Heart right ventricle (tissue), 16 donors: ENCODE results near the gene NTNG2. TPM values are rescaled to one million over a fixed set of nuclear protein-coding genes. Genes with fewer than 3 reads are reported as not detected.

Experiments used
- ATAC-seq, 8 donors: fragments of 200-7000 bp; cut with Tn5 transposase; one replicate each; pipeline ENCODE4 v1.9.1; 2020; ENCODE audit warnings: mild to moderate bottlenecking in 8 of 8, moderate library complexity in 8 of 8, moderate number of reproducible peaks in 1 of 8
- DNase-seq, 2 donors: peaks; one replicate each; pipeline ENCODE4 v3.0.0-alpha.2; 2020
- H3K27ac ChIP-seq, 10 donors: fragments of 200-600 bp; sonication (generic) in 2 of 10; one replicate each; pipeline versions ENCODE4 v1.5.0 to v1.8.0; 2020 to 2022; ENCODE audit warnings: mild to moderate bottlenecking in 3 of 10
- H3K27me3 ChIP-seq, 7 donors: fragments of 200-600 bp; one replicate each; pipeline ENCODE4 v1.8.0; 2021 to 2022; ENCODE audit warnings: mild to moderate bottlenecking in 2 of 7
- H3K36me3 ChIP-seq, 9 donors: fragments of 200-600 bp; sonication (generic) in 1 of 9; one replicate each; pipeline versions ENCODE4 v1.5.0 to v1.8.0; 2020 to 2022; ENCODE audit warnings: mild to moderate bottlenecking in 2 of 9
- H3K4me1 ChIP-seq, 9 donors: fragments of 200-600 bp; sonication (generic) in 1 of 9; one replicate each; pipeline versions ENCODE4 v1.5.0 to v1.8.0; 2020 to 2022; ENCODE audit warnings: mild to moderate bottlenecking in 4 of 9
- H3K4me3 ChIP-seq, 10 donors: fragments of 200-600 bp; sonication (generic) in 2 of 10; one replicate each; pipeline versions ENCODE4 v1.5.0 to v1.8.0; 2020 to 2022; ENCODE audit warnings: mild to moderate bottlenecking in 7 of 10, moderate library complexity in 2 of 10
- H3K9me3 ChIP-seq, 11 donors: fragments of 200-600 bp in 10 of 11; sonication (generic) in 2 of 11; one replicate each; pipeline versions ENCODE4 v1.5.0 to v1.8.0; 2013 to 2022; ENCODE audit warnings: mild to moderate bottlenecking in 2 of 11, control low read depth in 1 of 11, moderate library complexity in 1 of 11
- CTCF ChIP-seq, 9 donors: fragments of 200-600 bp; sonication (generic) in 2 of 9; IDR thresholded peaks; one replicate each; pipeline versions ENCODE4 v1.5.0 to v1.8.0; 2021 to 2022; ENCODE audit warnings: antibody characterized with exemption in 9 of 9, mild to moderate bottlenecking in 5 of 9, moderate library complexity in 1 of 9
- WGBS, 2 donors: extraction: QIAGEN DNeasy Blood & Tissue Kit; methylation state at CpG; one replicate each; pipeline ENCODE4 v1.1.7; 2013; ENCODE audit warnings: inconsistent platforms in 1 of 2; 5-methylcytosine and 5-hydroxymethylcytosine counted together
- intact Hi-C, 10 donors: fragments of 100-400 bp; cut with DNase I; formaldehyde crosslinking; loops; one replicate each; pipeline versions ENCODE4 v1.11.1 to v1.14.2; 2022
- polyA plus RNA-seq, 2 donors: library from polyadenylated mRNA; stranded (reverse); fragments of 200-250 nt; gene quantifications; one replicate each; pipeline ENCODE4 v1.2.3, GENCODE V29; 2013
- total RNA-seq, 10 donors: library from RNA; stranded (reverse); fragmentation: NEBNext Ultra II Directional in 3 of 10; extraction: Animal tissue kit (Norgen Biotek cat#: 25700) in 3 of 10; gene quantifications; one replicate each; pipeline versions ENCODE4 v1.2.1 to v1.2.4, GENCODE V29; 2021 to 2023
- donor health status: Arrhythmogenic right ventricular cardiomyopathy.
- donor health status: ischemic (EF 13 %, LVEDD 7.1; RV severe dilation, severe dysfunction).
- donor health status: healthy with polysubstance abuse.
- donor health status: DM: no; HTN: yes; CAD: no.
- donor health status: DM: no; HTN: no; CAD: no.
- donor health status: ischemic (EF 25% LVEDD 6.9; RV normal size, moderate dysfunction).
- donor health status: ischemic (EF 25% LVEDD 5.7; RV mildly dilated, moderate dysfunction).
- donor health status: healthy.
- donor health status: DM: yes; HTN: yes; CAD: no.
- donor health status: Ischemic cardiomyopathy.
- donor health status: ischemic (EF 35%, LVEDD 5.7; RV mildly dilated, moderate dysfunction).
- donor health status: nonischemic (EF 11% LVEDD 7.7; RV severe dilation, severe dysfunction).
- donor health status: DM: yes; HTN: yes; CAD: no.
- donor health status: PGD.
- donor health status: ischemic (EF 29% LVEDD 5.4; RV normal size, mild dysfunction).
- donor health status: nonischemic (EF 23%, LVEDD 6.1; RV moderate dilation, normal function).

NTNG2 gene
- total and polyA plus RNA-seq, 12 donors, result 0.29 to 7.6 (median 2.9) TPM

- H3K27me3 ChIP-seq, result peaks cover 0 to 27% (median 9%) of the 10 kb centered on the region in 7 donors
- no peak for TF ChIP-seq CTCF (IDR thresholded peaks at IDR 0.05)
- H3K4me3 ChIP-seq, result peak overlapping the region in 9 of 10 donors; percentile 51 to 84 (median 66)
- no peak for ATAC-seq
- peaks cover 0 to 49% (median 29%) of the 10 kb centered on the region in 9 donors for H3K4me1 ChIP-seq
- no peak for DNase-seq
- no peaks in the 10 kb centered on the region for H3K9me3 ChIP-seq
- H3K36me3 ChIP-seq, result no peaks in the 10 kb centered on the region
- 18 to 21% methylated on average over 18 of the region's 18 CpGs for WGBS, 2 donors
- H3K27ac ChIP-seq, result peak overlapping the region in 5 of 10 donors; percentile 12 to 78 (median 28)
- intact Hi-C loops, result no loop called here
These were observed 80.8 kb downstream of the NTNG2 start for GRCh38 chr9:132242621-132243155.

- no peak for DNase-seq
- Histone ChIP-seq H3K4me3 (peak overlapping the region in 5 of 10 donors; percentile 62 to 77 (median 67)), H3K4me1 (peaks cover 0 to 47% (median 29%) of the 10 kb centered on the region in 9 donors), H3K27ac (no peak overlapping the region), H3K36me3 (no peaks in the 10 kb centered on the region), H3K27me3 (peaks cover 0 to 27% (median 11%) of the 10 kb centered on the region in 7 donors), H3K9me3 (no peaks in the 10 kb centered on the region)
- TF ChIP-seq CTCF (IDR thresholded peaks at IDR 0.05), result no peak
- intact Hi-C loops, result no loop called here
- no peak for ATAC-seq
- 87 to 95% methylated on average over 19 of the region's 19 CpGs for WGBS, 2 donors
These were observed 81.6 kb downstream of the NTNG2 start for GRCh38 chr9:132243156-132244074.

GRCh38 chr9:132244582-132245455, 83.0 kb downstream of the NTNG2 start:
- peak in 1 of 8 donors; percentile 22 for ATAC-seq
- intact Hi-C loops, result no loop called here
- peak; percentile 49 to 57 for DNase-seq

More at GRCh38 chr9:132244582-132245455, 83.0 kb downstream of the NTNG2 start:
- peaks cover 0 to 27% (median 11%) of the 10 kb centered on the region in 7 donors for H3K27me3 ChIP-seq
- no peaks in the 10 kb centered on the region for H3K36me3 ChIP-seq
- no peak overlapping the region for H3K4me3 ChIP-seq
- H3K4me1 ChIP-seq, result peaks cover 0 to 44% (median 29%) of the 10 kb centered on the region in 9 donors
- peak overlapping the region in 3 of 10 donors; percentile 34 to 48 (median 39) for H3K27ac ChIP-seq
- no peaks in the 10 kb centered on the region for H3K9me3 ChIP-seq
- WGBS, 2 donors, result 55 to 66% methylated on average over 19 of the region's 19 CpGs
- no peak for TF ChIP-seq CTCF (IDR thresholded peaks at IDR 0.05)
